Middle frontal gyrus (tissue), 1 donor: Measurements from ENCODE around the gene RCL1.
"Not testable (repeated sequence)": the region's sequence is repeated elsewhere in the genome, so short reads cannot be mapped to it uniquely, and the experiment has no call there.

Experiments used
- DNase-seq: peaks from one replicate; pipeline ENCODE4 v3.0.0-alpha.2; 2015; ENCODE audit warnings: low spot score; ENCODE audit errors: extremely low spot score

The RCL1 gene

GRCh38 chr9:4781408-4781807, 11.3 kb upstream of the RCL1 start:
- no peak for DNase-seq

DNA sequence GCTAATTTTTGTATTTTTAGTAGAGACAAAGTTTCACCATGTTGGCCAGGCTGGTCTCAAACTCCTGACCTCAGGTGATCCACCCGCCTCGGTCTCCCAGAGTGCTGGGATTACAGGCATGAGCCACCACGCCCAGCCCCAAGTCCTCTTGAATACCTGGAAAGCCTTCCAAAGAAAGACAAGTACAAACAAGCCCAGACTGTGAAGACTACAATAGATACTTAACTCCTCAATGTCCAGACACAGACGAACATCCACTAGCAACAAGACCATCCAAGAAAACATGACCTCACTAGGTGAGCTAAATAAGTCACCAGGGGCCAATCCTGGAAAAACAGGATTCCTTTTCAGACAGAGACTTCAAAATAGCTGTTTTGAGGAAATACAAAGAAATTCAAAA, 9.6 kb upstream of the RCL1 start:
- DNase-seq = not testable (repeated sequence)

DNA sequence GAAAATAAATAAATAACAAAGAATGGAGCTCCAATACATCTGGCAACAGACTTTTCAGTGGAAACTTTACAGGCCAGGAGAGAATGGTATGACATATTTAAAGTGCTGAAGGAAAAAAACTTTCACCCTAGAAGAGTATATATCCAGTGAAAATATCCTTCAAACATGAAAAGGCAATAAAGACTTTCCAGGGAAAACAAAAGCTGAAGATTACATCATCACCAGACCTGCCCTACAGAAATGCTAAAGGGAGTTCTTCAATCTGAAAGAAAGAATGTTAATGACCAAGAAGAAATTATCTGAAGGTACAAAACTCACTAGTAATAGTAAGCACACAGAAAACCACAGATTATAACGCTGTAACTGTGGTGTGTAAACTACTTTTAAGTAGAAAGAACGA, 8.3 kb upstream of the RCL1 start:
- DNase-seq = no peak

GRCh38 chr9:4786599-4786998, 6.1 kb upstream of the RCL1 start:
- no peak for DNase-seq

GRCh38 chr9:4787876-4788275, 4.9 kb upstream of the RCL1 start:
- no peak for DNase-seq

DNA sequence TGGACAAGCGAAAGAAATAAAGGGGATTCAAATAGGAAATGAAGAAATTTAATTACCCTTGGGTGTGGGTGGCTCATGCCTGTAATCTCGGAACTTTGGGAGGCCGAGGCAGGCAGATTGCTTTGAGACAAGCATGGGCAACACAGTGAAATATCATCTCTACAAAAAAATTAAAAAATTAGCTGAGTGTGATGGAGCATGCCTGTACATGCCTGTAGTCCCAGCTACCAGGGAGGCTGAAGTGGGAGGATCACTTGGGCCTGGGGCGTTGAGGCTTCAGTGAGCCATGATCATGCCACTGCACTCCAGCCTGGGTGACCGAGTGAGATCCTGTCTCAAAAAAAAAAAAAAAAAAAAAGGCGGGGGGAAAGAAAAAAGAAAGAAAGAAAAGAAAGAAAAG, 4.0 kb upstream of the RCL1 start:
- DNase-seq = no peak

GRCh38 chr9:4792054-4792571, 631 bp upstream of the RCL1 start:
- no peak for DNase-seq

DNA sequence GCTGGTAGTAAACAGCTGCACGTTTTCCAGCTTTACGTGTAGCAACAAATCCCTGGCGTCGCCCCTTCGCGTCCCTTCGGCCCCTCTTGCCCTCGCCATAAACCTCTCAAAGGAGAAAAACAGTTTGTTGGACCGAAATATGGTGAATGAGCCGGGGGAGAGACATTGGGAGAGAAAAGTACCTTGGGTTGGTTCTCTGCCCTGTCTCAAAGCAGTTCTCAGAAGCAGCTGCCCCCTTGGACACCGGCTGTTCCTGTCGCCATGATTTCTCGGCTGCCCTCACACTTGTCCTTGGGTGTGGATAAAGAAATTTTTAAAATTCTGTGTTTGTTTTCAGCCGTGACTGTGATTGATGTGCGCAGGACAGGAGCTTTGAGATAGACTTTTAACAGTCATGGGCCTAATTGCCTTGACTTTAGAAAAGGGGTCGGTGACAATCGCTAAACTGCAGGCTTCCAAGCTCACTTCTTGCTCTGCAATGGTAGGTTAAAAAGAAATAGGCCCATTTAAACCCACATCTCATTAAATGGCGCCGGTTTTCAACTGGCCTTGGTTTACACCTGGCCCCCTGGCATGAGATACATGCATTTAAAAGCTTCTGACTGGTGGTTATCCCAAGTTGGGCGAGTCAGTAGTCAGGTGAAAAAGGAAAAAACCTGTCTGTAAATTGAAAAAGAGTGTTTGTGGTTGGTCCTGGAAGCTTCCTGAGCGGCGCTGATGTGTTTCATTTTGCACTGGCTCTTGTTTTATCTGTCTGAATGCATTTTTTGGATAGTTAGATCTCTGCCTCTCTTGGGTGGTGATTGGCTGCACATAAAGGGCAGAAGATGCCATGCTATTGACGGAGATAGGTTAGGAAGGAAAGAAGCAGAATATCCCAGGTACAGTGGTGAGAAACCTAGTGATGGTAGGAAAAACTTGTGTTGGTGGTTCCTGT, 983 bp downstream of the RCL1 start:
- no peak for DNase-seq

GRCh38 chr9:4794691-4795090, 1.9 kb downstream of the RCL1 start:
- DNase-seq = no peak

GRCh38 chr9:4795108-4795507, 2.4 kb downstream of the RCL1 start:
- not testable (repeated sequence) for DNase-seq

DNA sequence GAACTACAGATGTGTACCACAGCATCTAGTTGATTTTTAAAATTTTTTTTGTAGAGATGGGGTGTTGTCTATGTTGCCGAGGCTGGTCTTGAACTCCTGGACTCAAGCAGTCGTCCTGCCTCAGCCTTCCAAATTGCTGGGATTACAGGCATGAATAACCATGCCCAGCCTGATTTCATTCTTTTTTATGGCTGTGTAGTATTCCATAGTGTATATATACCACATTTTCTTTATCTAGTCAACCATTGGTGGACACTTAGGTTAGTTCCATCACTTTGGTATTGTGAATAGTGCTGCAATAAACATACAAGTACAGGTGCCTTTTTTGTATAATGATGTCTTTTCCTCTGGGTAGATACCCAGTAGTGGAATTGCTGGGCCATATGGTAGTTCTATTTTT, 3.8 kb downstream of the RCL1 start:
- DNase-seq = no peak

DNA sequence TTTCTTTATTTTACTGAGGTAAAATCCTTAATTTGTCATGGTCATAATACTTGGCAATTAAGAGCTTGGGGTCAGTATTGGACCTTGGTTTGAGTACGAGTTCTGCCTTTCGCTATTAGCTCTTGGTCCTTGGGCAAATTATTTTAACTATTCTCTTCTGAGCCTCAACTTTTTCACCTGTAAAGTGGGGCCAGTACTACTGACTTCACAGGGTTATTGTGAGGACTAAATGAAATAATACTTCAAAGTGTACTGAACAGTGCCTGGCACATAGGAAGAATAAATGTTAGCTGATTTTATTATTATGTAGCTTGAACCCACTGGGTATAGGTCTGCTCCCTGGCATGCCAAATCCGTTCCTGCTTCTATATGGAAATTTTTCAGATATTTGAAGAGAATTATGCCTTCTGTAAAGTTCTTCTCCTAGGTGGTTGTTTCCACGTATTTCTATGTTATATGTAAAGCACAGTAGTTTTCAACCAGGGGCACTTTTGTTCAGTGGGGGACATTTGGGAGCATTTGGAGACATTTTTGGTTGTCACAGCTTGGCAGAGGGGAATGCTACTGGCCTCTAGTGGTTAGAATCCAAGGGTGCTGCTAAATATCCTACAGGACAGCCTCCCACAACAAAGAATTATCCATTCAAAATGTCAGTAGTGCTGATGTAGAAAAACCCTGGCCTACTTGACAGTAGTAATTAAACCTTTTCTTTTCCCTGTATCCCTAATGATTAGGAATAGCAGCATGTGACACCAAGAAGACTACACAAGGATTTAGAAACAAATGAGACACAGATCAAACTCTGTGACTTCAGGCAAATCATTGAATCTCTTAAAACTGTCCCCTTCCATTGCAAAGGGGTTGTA, 4.5 kb downstream of the RCL1 start:
- no peak for DNase-seq

GRCh38 chr9:4797854-4798150, 5.1 kb downstream of the RCL1 start:
- no peak for DNase-seq

GRCh38 chr9:4798281-4799032, 5.7 kb downstream of the RCL1 start:
- DNase-seq = no peak

- no peak for DNase-seq
Measured at GRCh38 chr9:4799033-4799430, 6.3 kb downstream of the RCL1 start.

DNA sequence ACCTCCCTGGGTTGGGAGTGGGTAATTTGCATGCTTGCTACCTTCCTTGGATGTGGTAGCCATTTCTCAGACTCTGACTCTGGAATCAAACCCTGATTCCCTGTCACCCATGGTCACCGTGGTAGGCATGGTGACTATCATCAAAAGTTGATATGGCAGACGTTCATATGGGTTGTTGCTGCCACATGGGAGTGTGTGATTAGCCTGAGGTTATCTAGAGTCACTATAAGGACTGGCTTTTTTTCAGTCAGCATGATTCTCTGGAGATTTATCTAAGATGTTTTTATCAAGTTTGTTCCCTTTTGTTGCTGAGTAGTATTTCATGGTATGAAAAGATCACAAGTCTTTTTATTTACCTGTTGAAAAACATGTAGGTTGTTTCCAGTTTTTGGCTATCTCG, 7.0 kb downstream of the RCL1 start:
- DNase-seq = no peak

DNA sequence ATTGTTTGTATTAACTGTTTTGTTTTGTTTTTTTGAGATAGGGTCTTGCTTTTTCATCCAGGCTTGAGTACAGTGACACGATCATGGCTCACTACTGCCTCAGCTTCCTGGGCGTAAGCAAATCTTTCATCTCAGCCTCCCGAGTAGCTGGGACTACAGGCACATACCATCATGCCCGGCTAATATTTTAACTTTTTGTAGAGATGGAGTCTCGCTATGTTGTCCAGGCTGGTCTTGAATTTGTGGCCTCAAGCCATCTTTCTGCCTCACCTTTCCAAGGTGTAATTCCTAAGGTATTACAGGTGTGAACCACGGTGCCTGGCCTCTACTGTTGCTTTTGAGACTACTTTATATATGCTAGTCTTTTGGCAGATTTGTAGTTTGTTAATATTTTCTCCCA, 8.4 kb downstream of the RCL1 start:
- no peak for DNase-seq

- DNase-seq = no peak
Measured at GRCh38 chr9:4803670-4804530, 11.2 kb downstream of the RCL1 start.

DNA sequence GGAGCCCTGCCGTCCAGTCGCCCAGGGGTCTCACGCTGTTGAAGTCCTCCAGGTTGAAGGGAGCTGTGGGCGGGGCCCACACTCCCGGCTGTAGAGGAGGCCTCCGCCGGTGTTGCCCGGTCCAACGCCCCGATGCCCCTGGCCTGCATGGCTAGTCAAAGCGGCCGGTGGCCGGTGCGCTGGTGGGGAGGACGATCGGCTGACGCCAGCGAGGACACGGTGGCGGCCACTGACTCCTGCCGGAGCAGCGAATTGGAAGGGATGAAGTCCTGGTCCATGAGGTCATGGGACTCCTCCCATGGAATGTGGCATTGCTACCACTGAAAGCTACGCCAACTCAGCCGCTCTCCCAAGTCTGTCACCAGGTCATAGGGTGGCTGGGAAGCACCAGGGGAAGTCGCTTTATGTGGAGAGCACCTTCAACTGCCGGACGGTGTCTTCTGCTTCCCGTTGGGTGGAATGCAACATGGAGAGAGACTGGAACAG, 11.8 kb downstream of the RCL1 start:
- DNase-seq = no peak

- DNase-seq = no peak
Measured at GRCh38 chr9:4805191-4805918, 12.6 kb downstream of the RCL1 start.
